ENCODE data around the gene ZSCAN20. TPM values are rescaled to one million over a fixed set of nuclear protein-coding genes. Genes with fewer than 3 reads are reported as not detected.

The ZSCAN20 gene
- total RNA-seq, 1 experiment from 2014 or later: 6.7 TPM

- Histone ChIP-seq H3K27me3 (no peaks in the 10 kb centered on the region), H3K9me3 (no peaks in the 10 kb centered on the region), H3K4me3 (no peak overlapping the region), H3K36me3 (no peaks in the 10 kb centered on the region)
- no peak for DNase-seq
These were observed 6.3 kb upstream of the ZSCAN20 start for GRCh38 chr1:33466159-33466558.

DNA sequence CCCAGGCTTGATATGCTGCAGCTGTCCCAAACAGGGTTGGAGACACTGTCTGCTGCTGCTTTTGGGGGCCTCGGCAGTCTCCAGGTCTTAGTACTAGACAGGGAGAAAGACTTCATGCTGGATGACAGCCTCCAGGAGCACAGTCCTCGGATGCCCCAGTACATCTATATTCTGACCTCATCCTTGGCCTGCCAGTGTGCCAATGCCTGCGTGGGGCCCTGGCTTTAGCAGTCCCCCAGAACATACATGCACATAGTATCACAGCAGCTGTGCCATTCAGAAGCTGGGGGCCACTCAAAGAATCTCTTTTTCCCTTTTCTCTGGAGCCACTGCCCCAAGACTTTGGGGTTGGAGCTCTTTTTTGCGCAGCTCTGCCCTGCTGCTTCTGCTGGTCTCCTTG is 4.4 kb upstream of the ZSCAN20 start:
- H3K36me3 ChIP-seq: no peaks in the 10 kb centered on the region
- no peak overlapping the region for H3K4me3 ChIP-seq
- no peaks in the 10 kb centered on the region for H3K27me3 ChIP-seq
- H3K9me3 ChIP-seq: no peaks in the 10 kb centered on the region
- DNase-seq: no peak

DNA sequence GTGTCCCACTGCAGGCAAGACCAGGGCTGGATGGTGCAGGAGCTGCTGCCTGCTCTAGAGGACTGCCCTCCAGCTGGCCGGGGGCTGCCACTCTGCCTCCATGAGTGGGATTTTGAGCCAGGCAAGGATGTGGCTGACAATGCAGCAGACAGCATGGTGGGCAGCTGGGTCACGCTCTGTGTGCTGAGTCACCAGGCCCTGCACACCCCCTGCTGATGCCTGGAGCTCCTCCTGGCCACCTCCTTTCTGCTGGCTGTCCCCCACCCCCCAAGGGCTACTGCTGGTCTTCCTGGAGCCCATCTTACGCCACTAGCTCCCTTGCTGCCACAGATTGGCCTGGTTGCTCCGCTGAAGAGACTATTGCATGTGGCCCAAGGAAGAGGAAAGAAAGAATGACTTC is 3.9 kb upstream of the ZSCAN20 start:
- Histone ChIP-seq H3K4me3 (no peak overlapping the region), H3K36me3 (no peaks in the 10 kb centered on the region), H3K9me3 (no peaks in the 10 kb centered on the region), H3K27me3 (no peaks in the 10 kb centered on the region)
- peak; percentile 46 for DNase-seq

DNA sequence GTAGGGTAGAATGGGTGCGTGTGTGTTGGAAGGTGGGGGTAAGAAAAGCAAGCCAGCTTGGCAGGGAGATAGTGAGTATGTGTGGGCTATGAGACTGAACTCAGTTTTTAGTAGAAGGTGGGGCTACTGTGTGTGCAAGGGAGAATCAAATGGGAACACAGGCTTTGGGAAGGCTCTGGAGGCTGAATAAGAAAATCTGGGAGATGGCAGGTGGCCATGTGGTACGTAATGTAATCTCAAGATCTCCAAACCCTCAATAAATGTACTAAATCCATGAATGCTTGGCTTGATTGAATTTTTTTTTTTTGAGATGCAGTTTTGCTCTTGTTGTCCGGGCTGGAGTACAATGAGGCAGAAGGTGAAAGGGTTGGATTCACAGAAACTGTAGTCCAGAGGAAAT is 3.5 kb upstream of the ZSCAN20 start:
- no peaks in the 10 kb centered on the region for H3K27me3 ChIP-seq
- no peaks in the 10 kb centered on the region for H3K9me3 ChIP-seq
- DNase-seq: no peak
- no peak overlapping the region for H3K4me3 ChIP-seq
- H3K36me3 ChIP-seq: no peaks in the 10 kb centered on the region

GRCh38 chr1:33469691-33470090 is 2.8 kb upstream of the ZSCAN20 start:
- no peak overlapping the region for H3K4me3 ChIP-seq
- H3K36me3 ChIP-seq: no peaks in the 10 kb centered on the region
- H3K9me3 ChIP-seq: no peaks in the 10 kb centered on the region
- no peak for DNase-seq
- no peaks in the 10 kb centered on the region for H3K27me3 ChIP-seq

DNA sequence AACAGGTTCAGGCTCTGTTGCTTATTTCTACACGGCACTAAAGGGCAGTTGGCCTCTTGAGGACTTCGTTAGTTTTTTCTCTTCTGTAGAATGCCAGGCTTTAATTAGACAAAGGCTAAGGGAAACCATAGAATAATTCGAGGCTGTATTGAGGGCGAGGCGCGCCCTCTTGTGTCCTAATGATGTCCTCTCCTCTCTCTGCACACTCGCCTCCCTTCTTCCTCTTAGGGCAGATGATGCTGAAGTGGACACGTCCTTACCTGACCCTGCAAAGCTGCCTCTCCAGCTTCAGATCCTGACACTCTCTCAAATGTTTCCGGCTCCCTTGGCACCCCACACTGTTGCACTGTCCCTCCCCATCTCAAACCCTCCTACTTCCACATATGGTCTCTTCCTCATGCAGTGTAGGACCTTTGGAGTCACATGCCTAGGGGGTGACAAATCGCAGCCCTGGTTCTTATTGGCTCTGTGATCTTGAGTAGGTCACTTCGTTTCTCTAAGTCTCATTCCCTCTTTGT is 1.9 kb upstream of the ZSCAN20 start:
- peak; percentile 60 for DNase-seq
- Histone ChIP-seq H3K36me3 (no peaks in the 10 kb centered on the region), H3K4me3 (no peak overlapping the region), H3K9me3 (no peaks in the 10 kb centered on the region), H3K27me3 (no peaks in the 10 kb centered on the region)

- H3K9me3 ChIP-seq: no peaks in the 10 kb centered on the region
- no peak for DNase-seq
These were observed 1.0 kb upstream of the ZSCAN20 start for GRCh38 chr1:33471416-33471815.

DNA sequence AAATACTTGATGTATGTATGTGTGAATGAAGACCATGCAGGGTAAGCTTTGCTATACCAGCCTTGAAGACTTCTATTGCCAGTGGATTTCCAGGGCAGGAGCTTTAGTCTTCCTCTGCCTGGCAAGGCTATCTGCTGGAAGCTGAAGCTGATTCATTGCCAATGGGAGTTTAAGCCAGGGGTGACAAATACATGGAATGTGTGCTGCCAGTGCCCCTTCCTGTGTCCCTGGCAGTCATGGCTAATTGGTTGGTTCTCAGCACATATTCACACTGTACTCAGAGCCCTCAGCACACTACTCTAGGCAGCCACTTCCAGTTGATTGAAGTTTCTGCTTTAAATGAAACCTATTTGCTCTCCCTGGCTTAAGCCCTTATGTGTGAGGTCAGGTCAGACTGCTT is 1.5 kb downstream of the ZSCAN20 start:
- Histone ChIP-seq H3K9me3 (no peaks in the 10 kb centered on the region), H3K4me3 (no peak overlapping the region), H3K36me3 (peaks cover under 1% of the 10 kb centered on the region; the same call in 1 of the 2 replicates), H3K27me3 (no peaks in the 10 kb centered on the region)
- peak; percentile 70 for DNase-seq

More at GRCh38 chr1:33471416-33471815, 1.0 kb upstream of the ZSCAN20 start:
- Histone ChIP-seq H3K4me3 (no peak overlapping the region), H3K36me3 (no peaks in the 10 kb centered on the region), H3K27me3 (no peaks in the 10 kb centered on the region)

DNA sequence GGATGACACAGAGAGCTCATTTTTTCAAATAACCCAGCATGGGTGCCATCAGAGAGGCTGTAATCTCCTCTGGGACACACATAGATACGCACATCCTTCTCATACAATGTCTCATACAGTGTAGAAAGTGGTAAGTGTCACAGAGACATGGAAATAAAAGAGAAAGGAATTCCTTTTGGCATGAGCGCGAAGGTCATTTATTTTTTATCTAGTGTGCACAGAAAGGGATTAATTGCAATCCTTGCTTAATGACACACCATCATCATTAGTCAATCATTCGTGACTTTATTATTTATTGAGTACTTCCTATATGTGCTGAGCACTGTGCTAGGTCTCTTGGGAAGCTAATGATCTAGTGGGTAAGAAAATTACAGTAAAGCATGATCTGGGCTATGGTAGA is 5.0 kb downstream of the ZSCAN20 start:
- no peaks in the 10 kb centered on the region for H3K9me3 ChIP-seq
- H3K4me3 ChIP-seq: no peak overlapping the region
- H3K36me3 ChIP-seq: peaks cover 26% of the 10 kb centered on the region
- no peaks in the 10 kb centered on the region for H3K27me3 ChIP-seq
- no peak for DNase-seq

- Histone ChIP-seq H3K9me3 (peaks cover 4% of the 10 kb centered on the region), H3K27me3 (no peaks in the 10 kb centered on the region), H3K4me3 (no peak overlapping the region), H3K36me3 (peaks cover 56% of the 10 kb centered on the region)
- no peak for DNase-seq
These were observed 10.0 kb downstream of the ZSCAN20 start for GRCh38 chr1:33482412-33482811.

DNA sequence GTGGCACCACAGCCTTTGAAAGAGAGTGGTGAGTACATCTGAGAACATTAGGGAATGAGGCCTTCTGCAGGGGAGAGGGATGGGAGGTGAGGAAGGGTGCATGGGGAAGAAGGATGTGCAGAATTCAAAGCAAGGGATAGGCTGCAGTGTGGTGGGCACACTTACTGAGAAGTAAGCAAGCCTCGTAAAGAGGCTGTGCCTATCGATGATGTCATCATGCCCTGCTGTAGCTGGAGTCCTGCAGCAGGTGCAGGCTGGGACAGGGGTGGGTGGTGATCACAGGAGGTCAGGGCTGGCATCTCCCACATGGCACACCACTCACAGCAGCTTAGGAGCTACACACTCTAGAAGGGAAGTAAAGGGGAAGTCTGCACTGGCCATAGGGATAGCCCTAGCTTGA is 16.2 kb downstream of the ZSCAN20 start:
- Histone ChIP-seq H3K9me3 (peaks cover 12% of the 10 kb centered on the region), H3K27me3 (no peaks in the 10 kb centered on the region), H3K36me3 (peaks cover 81% of the 10 kb centered on the region), H3K4me3 (no peak overlapping the region)
- DNase-seq: no peak

DNA sequence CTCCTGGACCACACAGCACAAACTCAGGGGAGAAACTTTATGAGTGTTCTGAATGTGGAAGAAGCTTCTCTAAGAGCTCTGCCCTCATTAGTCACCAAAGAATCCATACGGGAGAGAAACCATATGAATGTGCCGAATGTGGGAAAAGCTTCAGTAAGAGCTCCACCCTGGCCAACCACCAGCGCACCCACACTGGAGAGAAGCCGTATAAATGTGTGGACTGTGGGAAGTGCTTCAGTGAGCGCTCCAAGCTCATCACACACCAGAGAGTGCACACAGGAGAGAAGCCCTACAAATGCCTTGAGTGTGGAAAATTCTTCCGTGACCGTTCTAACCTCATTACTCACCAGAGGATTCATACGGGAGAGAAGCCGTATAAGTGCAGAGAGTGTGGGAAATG is 22.5 kb downstream of the ZSCAN20 start:
- Histone ChIP-seq H3K9me3 (peaks cover 37% of the 10 kb centered on the region), H3K4me3 (no peak overlapping the region), H3K36me3 (peaks cover 58% of the 10 kb centered on the region), H3K27me3 (no peaks in the 10 kb centered on the region)
- no peak for DNase-seq

GRCh38 chr1:33497410-33497809 is 25.0 kb downstream of the ZSCAN20 start:
- H3K4me3 ChIP-seq: no peak overlapping the region
- no peaks in the 10 kb centered on the region for H3K27me3 ChIP-seq
- H3K36me3 ChIP-seq: peaks cover 35% of the 10 kb centered on the region
- peaks cover 33% of the 10 kb centered on the region for H3K9me3 ChIP-seq
- no peak for DNase-seq

- no peak for DNase-seq
- peaks cover 9% of the 10 kb centered on the region for H3K9me3 ChIP-seq
- peaks cover 7% of the 10 kb centered on the region for H3K36me3 ChIP-seq
- H3K4me3 ChIP-seq: no peak overlapping the region
- no peaks in the 10 kb centered on the region for H3K27me3 ChIP-seq
These were observed 28.1 kb downstream of the ZSCAN20 start for GRCh38 chr1:33500547-33500946.

- Histone ChIP-seq H3K9me3 (peaks cover 1% of the 10 kb centered on the region), H3K27me3 (no peaks in the 10 kb centered on the region), H3K36me3 (no peaks in the 10 kb centered on the region)
These were observed 28.9 kb downstream of the ZSCAN20 start for GRCh38 chr1:33501309-33501708.

DNA sequence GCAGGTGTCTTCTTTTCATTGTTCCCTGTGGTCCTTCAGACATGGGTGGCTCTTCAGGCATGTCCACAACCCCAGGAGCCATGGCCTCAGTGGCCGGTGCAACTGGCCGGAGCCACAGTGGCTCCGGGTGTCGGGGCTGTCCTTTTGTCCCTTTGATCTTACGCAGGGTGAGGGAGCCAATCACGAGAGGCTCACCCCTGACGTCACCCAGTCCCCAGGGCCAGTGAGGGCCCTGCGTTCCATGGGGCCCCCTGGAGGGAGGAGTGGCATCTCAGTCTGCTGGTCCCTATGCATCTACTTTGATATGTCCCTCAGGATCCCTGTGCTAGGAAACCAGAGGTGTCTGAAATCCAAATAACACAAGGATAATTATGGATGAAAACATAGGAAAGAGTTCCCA is 29.3 kb downstream of the ZSCAN20 start:
- no peaks in the 10 kb centered on the region for H3K27me3 ChIP-seq
- no peak for DNase-seq
- H3K4me3 ChIP-seq: no peak overlapping the region
- no peaks in the 10 kb centered on the region for H3K9me3 ChIP-seq
- H3K36me3 ChIP-seq: no peaks in the 10 kb centered on the region

More at GRCh38 chr1:33501309-33501708, 28.9 kb downstream of the ZSCAN20 start:
- H3K4me3 ChIP-seq: no peak overlapping the region
- no peak for DNase-seq

- DNase-seq: no peak
- Histone ChIP-seq H3K4me3 (no peak overlapping the region), H3K9me3 (no peaks in the 10 kb centered on the region), H3K36me3 (no peaks in the 10 kb centered on the region), H3K27me3 (no peaks in the 10 kb centered on the region)
These were observed 30.3 kb downstream of the ZSCAN20 start for GRCh38 chr1:33502726-33503125.

- Histone ChIP-seq H3K36me3 (no peaks in the 10 kb centered on the region), H3K4me3 (no peak overlapping the region), H3K27me3 (no peaks in the 10 kb centered on the region), H3K9me3 (no peaks in the 10 kb centered on the region)
- no peak for DNase-seq
These were observed 31.1 kb downstream of the ZSCAN20 start for GRCh38 chr1:33503506-33503905.

GRCh38 chr1:33507661-33508060 is 35.2 kb downstream of the ZSCAN20 start:
- Histone ChIP-seq H3K4me3 (no peak overlapping the region), H3K9me3 (no peaks in the 10 kb centered on the region), H3K36me3 (no peaks in the 10 kb centered on the region), H3K27me3 (no peaks in the 10 kb centered on the region)
- no peak for DNase-seq

Data from MG63 (cell line).